HG02970 (cell line): ENCODE results near the gene STAT6.
A peak's percentile ranks its signal among the peaks of the same experiment; 100 is the strongest.
"Not testable (repeated sequence)": the region's sequence is repeated elsewhere in the genome, so short reads cannot be mapped to it uniquely, and the experiment has no call there.

ENCODE experiments used
- ATAC-seq: cut with Tn5 transposase; IDR thresholded peaks from one replicate; pipeline ENCODE4 v1.9.1; 2021; ENCODE audit warnings: mild to moderate bottlenecking, moderate library complexity, moderate number of reproducible peaks; ENCODE audit not compliant: unreplicated experiment, low FRiP score

STAT6 gene

DNA sequence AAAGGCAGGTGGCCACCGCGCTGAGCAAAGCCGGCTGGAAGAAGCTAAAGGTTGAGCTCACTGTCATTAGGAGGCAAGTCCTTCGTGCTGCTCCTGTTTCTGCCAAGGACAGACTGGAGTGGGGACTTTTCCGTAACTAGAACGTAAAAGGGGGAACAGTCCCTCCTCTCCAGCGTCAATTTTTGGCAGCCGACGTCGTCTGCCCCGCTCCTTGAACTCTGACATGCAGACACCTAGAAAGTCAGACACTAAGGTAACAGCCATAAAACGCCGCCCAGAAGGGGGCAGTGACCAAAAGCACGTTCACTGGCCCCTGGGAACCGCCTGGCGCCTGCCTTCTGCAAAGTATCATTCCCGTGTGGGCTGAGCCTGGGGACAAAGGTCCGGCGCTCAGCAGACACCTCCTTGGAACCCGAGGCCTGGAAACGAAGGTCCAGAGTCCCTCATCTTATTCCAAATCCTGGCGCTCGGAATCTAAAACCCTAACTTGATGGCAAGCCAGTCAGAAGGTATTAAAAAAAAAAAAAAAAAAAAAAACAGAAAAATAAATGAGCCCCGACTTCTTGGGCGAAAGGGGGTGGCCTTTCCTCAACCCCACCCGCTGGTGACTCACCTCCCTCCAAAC lies 16.1 kb upstream of the STAT6 start:
- ATAC-seq, result no peak

DNA sequence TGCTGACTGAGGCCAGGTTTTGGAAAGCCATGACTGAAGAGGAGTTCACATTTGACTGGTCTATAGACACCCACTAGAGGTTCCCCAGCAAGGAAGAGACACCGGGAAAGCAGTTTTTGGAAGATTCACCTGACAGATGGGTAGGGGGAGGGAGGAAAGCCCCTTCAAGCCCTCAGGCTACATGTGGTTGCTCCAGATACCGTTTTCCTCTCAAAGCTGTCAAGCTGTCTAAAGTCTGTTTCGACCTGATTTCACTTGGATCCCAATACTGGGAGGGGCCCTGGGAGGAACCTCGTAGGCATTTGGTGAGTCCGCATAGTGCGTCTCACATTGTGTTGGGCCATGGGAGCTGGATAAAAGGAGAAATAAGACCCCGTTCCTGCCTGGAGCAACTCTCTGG lies 15.4 kb upstream of the STAT6 start:
- no peak for ATAC-seq

DNA sequence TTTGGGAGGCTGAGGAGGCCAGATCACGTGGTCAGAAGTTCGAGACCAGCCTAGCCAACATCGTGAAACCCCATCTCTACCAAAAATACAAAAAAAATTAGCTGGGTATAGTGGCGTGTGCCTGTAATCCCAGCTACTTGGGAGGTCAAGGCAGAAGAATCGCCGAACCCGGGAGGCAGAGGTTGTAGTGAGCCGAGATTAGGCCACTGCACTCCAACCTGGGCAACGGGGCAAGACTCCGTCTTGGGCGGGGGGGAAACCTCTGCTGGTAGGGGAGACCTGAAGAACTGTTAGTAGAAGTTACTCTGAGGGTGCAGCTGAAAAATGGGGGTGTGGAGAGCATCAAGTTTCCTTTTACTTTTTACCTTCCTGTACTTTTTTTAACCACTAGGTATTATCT lies 14.9 kb upstream of the STAT6 start:
- ATAC-seq, result no peak

DNA sequence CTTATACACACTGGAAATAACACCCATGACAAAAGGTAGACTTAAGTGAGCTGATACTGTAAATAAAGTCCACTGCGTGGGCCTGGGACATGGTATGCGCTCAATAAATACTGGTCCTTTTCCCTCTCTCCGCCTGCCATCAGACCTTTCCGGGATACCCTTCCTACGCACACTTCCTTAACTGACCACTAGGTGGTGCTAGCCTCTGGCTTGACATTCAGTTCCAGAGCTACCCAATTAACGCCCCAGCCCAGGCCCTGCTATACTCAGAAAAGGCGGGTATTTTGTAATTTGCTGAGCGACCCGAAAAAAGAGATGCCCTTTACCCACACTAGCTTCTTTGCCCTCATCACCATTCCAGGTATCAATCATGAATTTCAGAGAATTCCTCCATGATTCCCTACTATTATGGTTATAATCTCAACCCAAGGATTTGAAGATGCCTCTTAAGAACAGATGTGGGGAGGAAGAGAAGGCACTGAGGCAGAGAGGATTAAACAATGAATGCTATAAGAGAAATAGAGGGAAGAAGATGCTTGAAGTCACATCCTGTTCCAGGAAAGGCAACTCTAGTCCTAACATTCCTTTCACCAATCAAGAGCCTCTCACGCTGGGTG lies 13.2 kb upstream of the STAT6 start:
- ATAC-seq, result no peak

DNA sequence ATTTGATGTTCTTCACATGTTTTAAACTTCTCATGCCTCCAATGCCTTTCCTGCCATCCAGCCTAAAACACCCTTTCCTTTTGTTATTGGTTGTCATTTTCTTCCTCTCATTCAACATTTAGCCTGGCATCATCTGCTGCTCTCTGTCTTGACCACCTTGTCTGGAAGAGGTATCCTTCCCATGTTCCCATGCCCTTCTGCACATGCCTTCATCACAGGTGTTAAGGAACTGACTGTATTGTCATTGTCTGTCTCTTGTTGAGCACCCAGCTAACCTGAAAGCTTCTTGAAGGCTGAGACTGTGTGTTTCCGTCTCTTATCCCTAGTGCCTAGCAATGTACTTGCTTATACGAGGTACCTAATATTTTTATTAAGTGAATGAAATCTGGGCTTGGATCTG lies 12.7 kb upstream of the STAT6 start:
- no peak for ATAC-seq

DNA sequence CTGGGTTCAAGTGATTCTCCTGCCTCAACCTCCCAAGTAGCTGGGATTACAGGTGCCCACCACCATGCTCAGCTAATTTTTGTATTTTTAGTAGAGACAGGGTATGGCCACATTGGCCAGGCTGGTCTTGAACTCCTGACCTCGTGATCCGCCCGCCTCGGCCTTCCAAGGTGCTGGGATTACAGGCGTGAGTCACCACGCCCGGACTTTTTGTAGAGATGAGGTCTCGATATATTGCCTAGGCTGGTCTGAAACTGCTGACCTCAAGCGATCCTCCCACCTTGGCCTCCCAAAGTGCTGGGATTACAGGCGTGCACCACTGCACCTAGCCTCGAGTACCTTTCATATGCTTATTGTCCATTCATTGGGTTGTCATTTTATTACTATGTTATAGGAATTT lies 9.6 kb upstream of the STAT6 start:
- ATAC-seq, result not testable (repeated sequence)

DNA sequence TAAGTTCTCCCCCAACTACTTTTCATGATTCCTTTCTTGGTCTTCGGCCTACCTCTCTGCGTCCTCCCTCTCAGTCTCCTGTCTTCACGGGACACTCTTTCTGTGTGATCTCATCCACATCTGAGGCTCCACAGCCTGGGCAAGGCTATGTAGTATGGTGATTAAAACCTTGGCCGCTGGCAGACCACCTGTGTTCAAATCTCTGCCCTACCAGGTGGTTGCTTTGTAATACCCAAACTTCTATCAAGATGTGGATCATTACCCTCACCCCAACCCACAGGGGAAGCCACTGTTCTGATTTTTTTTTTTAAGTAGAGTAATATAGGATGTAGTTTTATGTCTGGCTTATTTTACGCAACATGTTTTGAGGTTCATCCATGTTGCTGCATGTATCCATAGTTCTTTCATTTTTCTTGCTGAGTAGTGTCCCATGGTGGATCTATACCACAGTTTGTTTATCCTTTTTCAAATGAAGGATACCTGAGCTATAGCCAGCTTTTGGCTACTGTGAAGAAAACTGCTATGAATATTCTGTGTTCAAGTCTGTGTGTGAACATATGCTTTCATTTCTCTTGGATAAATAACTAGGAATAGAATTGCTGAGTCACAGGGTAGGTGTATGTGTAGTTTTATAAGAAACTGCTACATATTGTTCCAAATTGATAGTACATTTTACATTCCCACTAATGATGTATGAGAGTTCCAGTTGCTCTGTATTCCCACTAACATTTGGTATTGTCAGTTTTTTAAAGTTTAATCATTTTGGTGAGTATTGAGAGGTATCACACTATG lies 8.3 kb upstream of the STAT6 start:
- no peak for ATAC-seq

DNA sequence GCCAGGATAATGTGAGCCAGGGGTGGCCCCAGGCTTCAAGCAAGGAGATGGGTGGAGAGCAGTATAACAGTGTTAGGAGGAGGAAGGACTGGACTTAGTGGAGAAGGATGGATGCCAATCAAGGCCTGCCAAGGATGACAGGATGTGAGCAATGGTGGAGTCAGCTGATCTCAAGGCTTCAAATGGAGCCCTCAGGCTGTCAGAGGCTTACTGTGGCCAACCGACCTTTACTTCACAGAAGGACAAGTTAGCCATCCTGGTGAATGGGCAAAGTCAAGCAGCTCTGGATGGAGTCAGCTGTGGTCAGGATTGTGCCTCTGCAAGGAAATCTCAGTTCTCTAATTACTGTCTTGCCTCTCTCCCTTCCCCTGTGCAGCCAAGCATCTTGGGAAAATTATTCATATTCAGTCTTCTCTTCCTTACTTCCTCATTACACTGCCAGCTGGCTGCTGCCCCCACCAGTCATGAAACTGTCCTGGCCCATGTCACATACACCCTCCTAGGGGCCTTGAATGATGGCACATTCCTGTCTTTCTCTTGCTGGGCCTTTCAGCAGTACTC lies 7.6 kb upstream of the STAT6 start:
- ATAC-seq, result no peak

DNA sequence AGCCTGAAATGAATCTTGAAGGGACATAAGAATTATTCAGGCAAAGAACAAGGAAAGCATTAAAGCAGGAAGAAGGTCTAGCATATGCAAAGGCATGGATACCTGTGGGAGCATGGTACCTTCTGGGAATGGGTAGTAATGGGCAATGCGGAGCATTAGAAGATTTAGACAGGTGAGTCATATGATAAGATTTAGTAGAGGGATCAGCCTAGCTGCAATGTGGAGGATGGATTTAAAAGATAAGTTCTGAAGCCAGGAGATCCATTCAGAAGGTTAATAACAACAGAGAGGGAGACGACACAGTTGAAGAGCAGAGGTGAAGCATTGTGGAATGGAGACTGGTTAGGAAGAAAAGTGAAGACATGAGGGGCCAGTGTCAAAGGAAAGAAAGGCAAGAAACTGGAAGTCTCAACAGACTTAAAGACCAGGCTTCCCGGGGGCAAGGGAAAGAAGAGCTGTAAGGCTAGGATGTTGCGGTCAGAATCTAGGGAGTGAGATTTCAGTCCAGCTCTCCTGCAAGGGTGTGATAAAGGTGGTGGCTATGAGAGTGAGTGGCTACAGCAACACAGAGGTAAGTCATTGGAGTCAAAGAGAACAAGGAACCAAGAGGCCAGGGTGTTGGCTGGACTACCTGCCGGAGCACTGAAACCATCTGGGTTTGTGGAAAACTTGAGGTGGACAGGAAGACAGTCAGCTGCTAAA lies 5.6 kb upstream of the STAT6 start:
- ATAC-seq, result no peak

DNA sequence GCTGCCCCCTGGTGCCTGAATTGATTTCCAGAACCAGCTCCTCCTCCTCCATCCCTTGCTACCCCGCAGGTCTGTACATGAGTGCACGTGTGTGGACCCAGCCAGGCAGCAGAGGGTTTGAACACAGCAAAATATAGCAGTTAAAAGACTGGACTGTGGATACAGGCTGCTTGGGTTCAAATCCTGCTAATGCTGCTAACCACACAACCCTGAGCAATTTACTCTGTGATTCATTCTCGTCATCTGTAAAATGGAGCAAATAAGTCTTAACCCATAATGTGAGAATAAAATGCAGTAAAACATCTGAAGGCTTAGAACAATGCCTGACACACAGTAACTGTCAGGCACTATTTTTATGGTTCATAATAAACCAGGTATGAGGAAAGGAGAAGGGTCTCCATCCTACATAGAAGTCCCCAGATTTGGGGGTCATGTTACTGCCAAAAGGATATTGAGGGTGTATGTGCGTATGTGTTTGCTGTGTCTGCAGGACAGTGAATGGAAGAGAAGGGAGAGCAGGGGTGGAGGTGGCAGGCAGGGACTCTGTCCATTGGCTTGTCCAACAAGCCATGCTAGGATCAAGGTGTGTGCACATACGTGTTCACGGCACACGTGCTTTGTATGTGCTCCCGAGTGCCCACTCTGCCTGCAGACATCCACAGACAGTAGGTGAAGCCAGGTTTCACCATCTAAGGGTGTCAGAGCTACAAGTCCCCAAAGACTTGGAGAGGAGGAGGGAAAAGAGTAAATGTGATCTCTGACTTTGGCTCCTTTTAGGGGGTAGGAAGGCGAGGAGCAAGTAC lies 1.5 kb upstream of the STAT6 start:
- no peak for ATAC-seq

DNA sequence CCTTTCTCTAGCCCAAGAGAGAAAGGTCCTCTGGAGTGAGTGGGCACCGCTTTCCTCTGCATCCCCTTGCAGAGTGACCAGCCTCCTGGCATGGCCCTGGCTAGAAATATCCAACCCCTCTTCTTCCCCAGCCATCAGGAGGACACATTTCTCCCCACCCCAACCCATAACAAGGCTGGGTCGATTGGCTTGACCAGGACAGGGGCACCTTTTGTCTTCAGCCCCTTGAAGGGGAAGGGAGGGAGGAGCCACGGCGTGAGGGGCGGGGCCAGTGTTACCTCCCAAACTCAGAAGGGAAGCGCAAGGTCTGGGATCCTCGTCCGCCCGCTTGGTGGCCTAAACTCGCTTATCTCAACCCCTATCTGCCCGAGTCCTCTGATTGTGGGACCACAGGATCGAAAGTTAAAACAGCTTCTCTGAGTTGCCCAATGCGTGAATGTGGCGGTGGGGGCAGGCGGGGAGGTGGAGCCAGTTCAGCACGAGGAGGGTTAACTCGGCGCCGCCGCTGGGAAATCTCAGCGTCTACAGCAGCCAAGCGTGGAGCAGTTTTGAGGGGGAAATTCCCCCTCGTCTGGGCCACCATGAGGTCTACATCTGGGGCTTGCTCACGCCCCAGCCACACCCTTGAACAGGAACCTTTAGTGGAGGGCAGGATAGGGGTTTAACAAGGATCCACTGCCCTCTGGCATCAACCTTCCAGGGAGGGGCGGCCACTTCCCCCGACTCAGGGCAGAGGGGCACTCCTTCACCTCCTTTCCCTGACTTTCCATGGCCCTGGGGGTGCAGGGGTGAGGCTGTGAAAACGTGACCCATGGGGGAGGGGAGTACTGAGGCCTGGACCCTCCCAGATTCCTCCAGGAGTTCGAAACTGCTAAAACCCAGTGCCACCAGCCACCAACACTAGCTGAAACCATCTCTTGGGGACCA lies 795 bp downstream of the STAT6 start:
- peak; percentile 33 for ATAC-seq

DNA sequence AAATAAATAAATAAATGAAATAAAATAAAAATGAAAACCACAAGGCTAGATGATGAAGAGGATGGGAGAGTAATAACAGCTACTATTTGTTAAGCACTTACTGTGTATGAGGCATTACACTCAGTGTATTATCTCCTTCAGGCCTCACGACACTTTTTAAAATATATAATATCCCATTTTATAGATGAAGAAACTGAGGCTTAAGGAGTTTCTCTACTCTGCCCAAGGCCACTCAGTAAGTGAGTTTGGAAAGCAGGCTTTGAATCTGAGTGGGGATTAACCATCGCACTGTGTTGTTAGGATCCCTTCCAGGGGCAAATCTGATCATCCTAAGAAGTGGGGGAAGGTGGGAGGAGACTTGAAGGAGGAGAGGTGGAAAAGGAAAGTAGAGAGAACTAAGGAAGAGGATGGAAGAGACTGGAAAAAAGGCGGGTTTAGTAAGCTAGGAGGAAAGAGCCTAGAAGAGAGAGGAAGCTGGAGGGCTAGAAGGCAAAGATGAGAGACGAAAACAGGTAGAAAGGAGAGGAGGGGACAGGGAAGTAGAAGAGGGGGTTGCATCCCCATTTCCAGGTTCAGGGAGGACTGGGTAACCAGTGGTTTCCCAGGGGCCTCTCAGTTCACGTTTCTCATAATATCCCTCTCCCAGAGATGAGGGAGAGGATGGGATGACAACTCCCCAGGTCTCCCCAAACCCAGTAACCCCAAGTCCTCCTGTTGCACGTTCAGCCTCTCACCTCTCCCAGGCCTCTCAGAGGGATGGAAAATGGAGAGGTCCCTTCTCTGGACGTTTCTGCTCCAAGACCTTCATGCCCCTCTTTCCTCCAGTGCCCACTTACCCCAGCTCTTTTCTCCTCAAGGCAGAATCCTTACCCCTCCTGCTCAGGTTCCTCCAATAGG lies 1.7 kb downstream of the STAT6 start:
- no peak for ATAC-seq

DNA sequence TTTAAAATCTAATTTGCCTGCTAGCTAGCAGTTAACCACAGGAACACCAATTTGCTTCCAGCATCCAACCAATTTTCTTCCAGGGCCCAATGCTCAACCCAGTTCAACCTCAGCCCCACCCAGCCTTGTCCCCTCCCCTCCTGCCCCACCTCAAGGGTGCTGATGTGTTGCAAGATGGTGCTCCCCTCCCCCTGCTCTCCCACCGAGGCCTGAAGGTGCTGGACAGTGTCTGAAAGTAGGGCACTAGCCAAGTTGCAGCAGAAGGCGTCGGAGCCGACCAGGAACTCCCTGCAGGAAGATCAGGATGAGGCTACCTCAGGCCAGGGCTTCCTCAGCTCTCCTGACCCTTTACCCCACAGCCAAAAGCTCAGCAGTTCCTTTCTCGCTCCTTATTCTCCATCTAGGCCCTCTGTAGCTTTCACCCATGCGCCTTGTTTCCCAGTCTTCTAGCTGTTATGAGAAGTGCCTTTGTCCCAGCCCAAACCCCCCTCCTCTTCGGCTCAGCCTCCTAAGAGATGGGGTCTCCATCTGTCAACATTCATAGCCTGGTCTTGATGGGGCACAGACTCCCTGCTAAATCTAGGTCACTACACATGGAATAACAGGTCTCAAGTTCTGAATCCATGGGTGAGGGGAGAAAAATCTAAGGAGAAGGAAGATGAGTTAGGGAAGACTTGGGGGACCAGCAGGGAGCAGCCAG lies 3.6 kb downstream of the STAT6 start:
- no peak for ATAC-seq

DNA sequence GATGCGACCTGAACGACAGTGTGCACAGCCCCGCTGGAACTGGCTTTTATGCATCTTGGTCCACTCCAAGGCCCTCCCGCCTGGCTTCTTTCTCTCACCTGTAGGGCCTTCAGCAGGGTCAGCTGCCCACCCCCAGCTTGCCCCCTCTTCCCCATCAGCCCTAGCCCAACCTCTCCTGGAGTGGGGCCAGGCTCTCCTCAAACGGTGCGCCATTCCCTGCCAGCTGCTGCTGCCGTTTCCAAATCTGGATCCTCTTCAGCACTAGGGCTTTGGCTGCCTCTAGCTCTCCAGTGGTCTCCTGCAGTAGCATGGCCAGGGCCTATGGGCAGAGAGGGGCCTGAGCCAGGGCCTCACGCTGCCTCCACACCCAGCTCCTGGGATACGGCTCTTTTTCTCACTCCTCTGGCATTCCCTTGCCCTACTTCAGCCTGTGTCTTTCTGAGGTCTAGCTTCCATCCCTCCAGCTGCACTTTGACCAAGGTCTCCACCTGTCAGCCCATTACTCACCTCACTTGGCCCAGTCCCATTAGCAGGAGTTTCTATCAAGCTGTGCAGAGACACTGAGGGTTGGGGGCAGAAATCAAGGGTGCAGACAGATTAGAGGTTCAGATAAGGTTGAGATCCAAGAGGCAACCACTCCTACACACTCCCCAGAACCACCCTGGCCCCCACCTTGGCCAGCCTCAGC lies 5.0 kb downstream of the STAT6 start:
- ATAC-seq, result no peak

DNA sequence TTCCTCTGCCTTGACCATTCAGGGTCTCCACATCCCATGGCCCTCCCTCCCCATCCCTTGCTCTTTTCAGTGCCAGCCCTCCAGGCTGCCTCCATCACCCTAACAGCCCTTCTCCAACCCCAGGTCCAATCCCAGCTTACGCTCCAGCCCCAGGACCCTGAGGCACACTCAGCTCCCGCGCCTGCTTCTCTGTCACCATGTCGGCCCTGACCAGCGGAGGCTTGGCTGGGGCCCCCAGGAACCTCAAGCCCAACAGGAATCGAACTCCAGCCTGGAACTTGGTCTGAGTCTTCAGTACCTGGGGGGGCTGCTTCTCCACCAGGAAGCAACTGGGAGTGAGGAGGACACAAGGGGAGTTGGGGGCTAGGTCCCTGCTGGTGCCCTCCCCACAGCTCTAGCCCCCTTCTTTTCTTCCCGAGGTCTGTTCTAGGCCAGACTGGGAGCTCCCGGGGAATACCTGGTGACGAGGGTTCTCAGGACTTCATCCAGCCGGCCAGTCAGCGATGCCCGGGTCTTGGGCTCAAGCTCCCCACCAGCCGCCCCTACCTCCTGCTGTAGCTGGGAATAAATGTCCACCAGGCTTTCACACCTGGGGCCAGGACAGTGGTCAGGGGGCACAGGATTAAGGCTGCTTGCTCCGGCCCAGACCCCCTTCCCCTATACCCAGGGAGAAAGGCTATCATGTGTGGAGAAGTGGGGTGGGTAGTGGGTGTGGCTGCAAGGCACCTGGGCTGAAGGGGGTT lies 6.0 kb downstream of the STAT6 start:
- ATAC-seq, result no peak

DNA sequence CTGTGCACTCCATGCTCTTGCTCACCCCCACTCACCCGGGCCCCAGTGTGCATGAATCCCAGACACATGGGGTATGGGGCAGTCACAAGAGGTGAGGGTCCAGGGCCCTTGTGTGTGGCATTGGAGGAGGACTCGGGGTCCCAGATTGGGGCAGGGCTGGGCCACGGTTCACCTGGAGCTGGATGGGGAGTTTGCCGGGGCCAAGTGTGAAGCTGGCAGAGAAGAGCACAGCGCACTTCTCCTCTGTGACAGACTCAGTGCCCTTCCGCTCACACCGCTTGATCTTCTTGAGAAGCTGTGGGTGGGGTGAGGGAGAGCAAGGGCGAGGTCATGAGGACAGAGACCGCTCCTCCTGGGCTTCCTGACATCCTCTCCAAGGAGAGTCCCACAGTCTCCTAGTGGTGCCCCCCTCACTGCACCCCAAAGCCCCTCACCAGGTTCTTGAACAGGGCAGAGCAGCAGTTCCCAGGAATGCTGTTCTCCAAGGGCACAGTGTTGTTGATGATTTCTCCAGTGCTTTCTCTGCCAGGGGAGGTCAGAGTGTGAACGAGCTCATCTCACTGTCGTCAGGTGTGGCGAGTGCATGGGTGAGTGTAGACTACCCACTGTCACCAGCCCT lies 6.8 kb downstream of the STAT6 start:
- ATAC-seq, result no peak
